Measurements from ENCODE around the gene ARHGAP1. TPM values are rescaled to one million over a fixed set of nuclear protein-coding genes. Genes with fewer than 3 reads are reported as not detected.

ARHGAP1 gene
- total and polyA plus RNA-seq, 9 of the 15 experiments (the other 6 are each of a cell fraction or from before 2014, with no cell fraction given): 3.6 to 30.4 (median 8.2) TPM

- CTCF ChIA-PET (ENCODE audit: low intra/inter-chr PET ratio): no interaction called here
- no peak for ATAC-seq
- no peak overlapping the region for H3K4me3 ChIP-seq
- H3K36me3 ChIP-seq (ENCODE audit: control insufficient read depth, insufficient read depth, low read length): peaks cover 35% of the 10 kb centered on the region
- 90% methylated on average over 1 of the region's 1 CpG for WGBS (ENCODE audit: insufficient coverage, low coverage, missing lambda C conversion rate)
- intact Hi-C loops (cut with micrococcal nuclease): no loop called here
- H3K4me1 ChIP-seq (replicated peaks in 1 of 2; ENCODE audit: control insufficient read depth in 2 of 2, insufficient read depth in 2 of 2, low read length in 2 of 2): no peaks in the 10 kb centered on the region
- POLR2A ChIA-PET: interaction anchor here (0.9 to 1.2 kb wide), 5 partner anchors 9 to 33 kb away, joined by 3 to 10 read pairs (median 3); partner anchors contain the start of gene ATG13
- in situ Hi-C loops (cut with MboI): no loop called here
- H3K27ac ChIP-seq (ENCODE audit: extremely low read depth, low read depth, low read length): no peak overlapping the region
- H3K9me3 ChIP-seq (replicated peaks; ENCODE audit: control insufficient read depth, insufficient read depth, low read depth, low read length): no peaks in the 10 kb centered on the region
- H3K27me3 ChIP-seq (ENCODE audit: control insufficient read depth in 2 of 2, insufficient read depth in 2 of 2, low read length in 2 of 2): no peaks in the 10 kb centered on the region
- H3K9me1 ChIP-seq (ENCODE audit: control insufficient read depth, insufficient read depth, low read length): no peaks in the 10 kb centered on the region
- TF ChIP-seq, protein P1, sequence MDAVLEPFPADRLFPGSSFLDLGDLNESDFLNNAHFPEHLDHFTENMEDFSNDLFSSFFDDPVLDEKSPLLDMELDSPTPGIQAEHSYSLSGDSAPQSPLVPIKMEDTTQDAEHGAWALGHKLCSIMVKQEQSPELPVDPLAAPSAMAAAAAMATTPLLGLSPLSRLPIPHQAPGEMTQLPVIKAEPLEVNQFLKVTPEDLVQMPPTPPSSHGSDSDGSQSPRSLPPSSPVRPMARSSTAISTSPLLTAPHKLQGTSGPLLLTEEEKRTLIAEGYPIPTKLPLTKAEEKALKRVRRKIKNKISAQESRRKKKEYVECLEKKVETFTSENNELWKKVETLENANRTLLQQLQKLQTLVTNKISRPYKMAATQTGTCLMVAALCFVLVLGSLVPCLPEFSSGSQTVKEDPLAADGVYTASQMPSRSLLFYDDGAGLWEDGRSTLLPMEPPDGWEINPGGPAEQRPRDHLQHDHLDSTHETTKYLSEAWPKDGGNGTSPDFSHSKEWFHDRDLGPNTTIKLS (IDR thresholded peaks at IDR 0.05; ENCODE audit: borderline replicate concordance, low read depth): peak; percentile 34; the same call in 1 of the 2 replicates
- no peak for TF ChIP-seq ERF (CRISPR knock-in tag; IDR thresholded peaks at IDR 0.05)
- no peak overlapping the region for H3K9ac ChIP-seq (ENCODE audit: insufficient read depth in 1 of 2, low read depth in 2 of 2, low read length in 2 of 2)
- H3K79me2 ChIP-seq (ENCODE audit: control insufficient read depth, insufficient read depth, low read length): no peaks in the 10 kb centered on the region
- TSS peak; percentile 12 for BruUV-seq (replicated peaks)
- no peak overlapping the region for H2AFZ ChIP-seq (ENCODE audit: low read depth, low read length)
- no peak for FAIRE-seq
- H3K4me2 ChIP-seq (ENCODE audit: insufficient read depth, low read length): no peak overlapping the region
- DNase-seq (ENCODE audit: extremely low read depth in 1 of 4, low spot score in 3 of 4): no peak
- H4K20me1 ChIP-seq (replicated peaks; ENCODE audit: control insufficient read depth, insufficient read depth, low read length): no peaks in the 10 kb centered on the region
Observed at GRCh38 chr11:46630237-46630636, 70.2 kb downstream of the ARHGAP1 start.

DNA sequence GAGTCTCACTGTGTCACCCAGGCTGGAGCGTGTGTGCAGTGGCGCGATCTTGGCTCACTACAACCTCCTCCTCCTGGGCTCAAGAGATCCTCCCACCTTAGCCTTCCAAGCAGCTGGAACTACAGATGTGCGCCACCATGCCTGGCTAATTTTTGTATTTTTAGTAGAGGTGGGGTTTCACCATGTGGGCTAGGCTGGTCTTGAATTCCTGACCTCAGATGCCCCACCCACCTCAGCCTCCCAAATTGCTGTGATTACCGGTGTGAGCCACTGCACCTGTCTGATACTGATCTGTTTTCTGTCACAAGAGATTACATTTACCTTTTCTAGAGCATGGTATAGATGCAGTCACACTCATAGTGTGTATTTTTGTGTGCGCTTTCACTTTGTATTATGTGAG lies 71.5 kb downstream of the ARHGAP1 start:
- no peaks in the 10 kb centered on the region for H3K79me2 ChIP-seq (ENCODE audit: control insufficient read depth, insufficient read depth, low read length)
- H3K4me1 ChIP-seq (replicated peaks in 1 of 2; ENCODE audit: control insufficient read depth in 2 of 2, insufficient read depth in 2 of 2, low read length in 2 of 2): no peaks in the 10 kb centered on the region
- CTCF ChIA-PET (ENCODE audit: low intra/inter-chr PET ratio): no interaction called here
- H3K9ac ChIP-seq (ENCODE audit: insufficient read depth in 1 of 2, low read depth in 2 of 2, low read length in 2 of 2): no peak overlapping the region
- no peak overlapping the region for H2AFZ ChIP-seq (ENCODE audit: low read depth, low read length)
- WGBS (ENCODE audit: insufficient coverage, low coverage, missing lambda C conversion rate): 50% methylated on average over 2 of the region's 6 CpGs
- FAIRE-seq: no peak
- H4K20me1 ChIP-seq (replicated peaks; ENCODE audit: control insufficient read depth, insufficient read depth, low read length): no peaks in the 10 kb centered on the region
- no peak for DNase-seq (ENCODE audit: extremely low read depth in 1 of 4, low spot score in 3 of 4)
- ATAC-seq: peak; percentile 32; the same call in 1 of the 3 replicates
- H3K36me3 ChIP-seq (ENCODE audit: control insufficient read depth, insufficient read depth, low read length): peaks cover 45% of the 10 kb centered on the region
- H3K9me3 ChIP-seq (replicated peaks; ENCODE audit: control insufficient read depth, insufficient read depth, low read depth, low read length): no peaks in the 10 kb centered on the region
- no peak overlapping the region for H3K4me3 ChIP-seq
- H3K4me2 ChIP-seq (ENCODE audit: insufficient read depth, low read length): no peak overlapping the region
- POLR2A ChIA-PET: interaction anchor here (2.0 kb wide), 1 partner anchor 11 kb away, joined by 8 read pairs; no protein-coding TSS in a partner anchor
- no peak overlapping the region for H3K27ac ChIP-seq (ENCODE audit: extremely low read depth, low read depth, low read length)
- in situ Hi-C loops (cut with MboI) (no loop called here), intact Hi-C loops (cut with micrococcal nuclease) (no loop called here)
- BruUV-seq (replicated peaks): no TSS peak
- no peaks in the 10 kb centered on the region for H3K27me3 ChIP-seq (ENCODE audit: control insufficient read depth in 2 of 2, insufficient read depth in 2 of 2, low read length in 2 of 2)
- H3K9me1 ChIP-seq (ENCODE audit: control insufficient read depth, insufficient read depth, low read length): no peaks in the 10 kb centered on the region
- no peak for TF ChIP-seq POLR2H (tag; IDR thresholded peaks at IDR 0.05; ENCODE audit: low read depth)
- TF ChIP-seq, protein P2, sequence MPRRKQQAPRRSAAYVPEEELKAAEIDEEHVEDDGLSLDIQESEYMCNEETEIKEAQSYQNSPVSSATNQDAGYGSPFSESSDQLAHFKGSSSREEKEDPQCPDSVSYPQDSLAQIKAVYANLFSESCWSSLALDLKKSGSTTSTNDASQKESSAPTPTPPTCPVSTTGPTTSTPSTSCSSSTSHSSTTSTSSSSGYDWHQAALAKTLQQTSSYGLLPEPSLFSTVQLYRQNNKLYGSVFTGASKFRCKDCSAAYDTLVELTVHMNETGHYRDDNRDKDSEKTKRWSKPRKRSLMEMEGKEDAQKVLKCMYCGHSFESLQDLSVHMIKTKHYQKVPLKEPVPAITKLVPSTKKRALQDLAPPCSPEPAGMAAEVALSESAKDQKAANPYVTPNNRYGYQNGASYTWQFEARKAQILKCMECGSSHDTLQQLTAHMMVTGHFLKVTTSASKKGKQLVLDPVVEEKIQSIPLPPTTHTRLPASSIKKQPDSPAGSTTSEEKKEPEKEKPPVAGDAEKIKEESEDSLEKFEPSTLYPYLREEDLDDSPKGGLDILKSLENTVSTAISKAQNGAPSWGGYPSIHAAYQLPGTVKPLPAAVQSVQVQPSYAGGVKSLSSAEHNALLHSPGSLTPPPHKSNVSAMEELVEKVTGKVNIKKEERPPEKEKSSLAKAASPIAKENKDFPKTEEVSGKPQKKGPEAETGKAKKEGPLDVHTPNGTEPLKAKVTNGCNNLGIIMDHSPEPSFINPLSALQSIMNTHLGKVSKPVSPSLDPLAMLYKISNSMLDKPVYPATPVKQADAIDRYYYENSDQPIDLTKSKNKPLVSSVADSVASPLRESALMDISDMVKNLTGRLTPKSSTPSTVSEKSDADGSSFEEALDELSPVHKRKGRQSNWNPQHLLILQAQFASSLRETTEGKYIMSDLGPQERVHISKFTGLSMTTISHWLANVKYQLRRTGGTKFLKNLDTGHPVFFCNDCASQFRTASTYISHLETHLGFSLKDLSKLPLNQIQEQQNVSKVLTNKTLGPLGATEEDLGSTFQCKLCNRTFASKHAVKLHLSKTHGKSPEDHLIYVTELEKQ (CRISPR knock-in tag; IDR thresholded peaks at IDR 0.05): no peak
- no peak for TF ChIP-seq ZNF408 (CRISPR knock-in tag; IDR thresholded peaks at IDR 0.05; ENCODE audit: low read depth)
- TF ChIP-seq ZNF780A (CRISPR knock-in tag; IDR thresholded peaks at IDR 0.05): no peak
- TF ChIP-seq ZNF274 (IDR thresholded peaks at IDR 0.05; ENCODE audit: borderline replicate concordance, low read depth, low read length): no peak
- no peak for TF ChIP-seq ZSCAN32 (CRISPR knock-in tag; IDR thresholded peaks at IDR 0.05)
- no peak for TF ChIP-seq POU5F1 (IDR thresholded peaks at IDR 0.05; ENCODE audit: borderline replicate concordance, low read depth, low read length, partially characterized antibody)
- TF ChIP-seq MAX (CRISPR knock-in tag; IDR thresholded peaks at IDR 0.05): no peak
- no peak for TF ChIP-seq STAT5A (IDR thresholded peaks at IDR 0.05; ENCODE audit: borderline replicate concordance, low read length)
